ENCODE measurements around the gene PHEX.

DNA sequence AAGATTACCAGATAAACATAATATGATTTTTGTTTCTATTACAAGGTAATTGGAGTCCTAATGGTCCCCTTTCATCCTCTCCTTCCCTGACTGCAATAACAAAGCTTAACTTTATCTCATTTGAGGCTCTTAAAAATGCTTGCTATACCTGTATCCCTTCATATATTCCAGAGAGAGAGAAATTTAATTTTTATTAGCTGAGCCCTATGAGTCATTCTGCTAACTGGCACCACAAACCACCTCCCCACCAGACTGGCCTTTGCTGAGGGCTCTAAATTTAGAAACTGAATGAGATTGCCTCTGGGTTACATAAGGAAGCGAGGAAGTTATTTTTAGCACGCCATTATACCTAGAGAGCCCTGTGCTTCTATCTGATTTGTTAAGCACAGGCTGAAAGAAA lies 268.0 kb downstream of the PHEX start:
- no peak for TF ChIP-seq CTCF (IDR thresholded peaks at IDR 0.05; ENCODE audit: borderline replicate concordance, extremely low read depth, low read length, poor library complexity, severe bottlenecking)
- TF ChIP-seq EZH2 (IDR thresholded peaks at IDR 0.05; ENCODE audit: borderline replicate concordance, low read depth, low read length, severe bottlenecking): no peak
